HEK293 (cell line): ENCODE results near the gene MFGE8.
A peak's percentile ranks its signal among the peaks of the same experiment; 100 is the strongest.

Experiments used
- CTCF ChIA-PET: fragments of 350-600 bp; formaldehyde crosslinking; extraction: SDS; loops from one replicate; lab custom pipeline; 2021; ENCODE audit warnings: antibody characterized with exemption; lab: Yijun Ruan, JAX
- POLR2A ChIA-PET: fragments of 300-600 bp; formaldehyde crosslinking; extraction: SDS; loops from one replicate; lab custom pipeline; 2020; ENCODE audit warnings: antibody characterized with exemption, inconsistent platforms; lab: Yijun Ruan, JAX
- H3K27ac ChIP-seq: fragments of 200-500 bp; sonication (Bioruptor generic); 2 replicates; pipeline ENCODE4 v1.5.1; 2014; ENCODE audit warnings: low read depth, low read length, control low read depth, inconsistent platforms; ENCODE audit errors: extremely low read depth
- H3K36me3 ChIP-seq, 2 experiments: fragments of 200-500 bp in 1 of 2; sonication (Bioruptor generic) in 1 of 2; 1 replicate in 1 of 2; 2 replicates in 1 of 2; pipeline ENCODE4 v1.5.1; 2014 to 2017; ENCODE audit warnings: inconsistent platforms in 2 of 2, low read length in 2 of 2; ENCODE audit not compliant: control insufficient read depth in 2 of 2, insufficient read depth in 1 of 2
- H3K4me1 ChIP-seq: fragments of 200-500 bp; sonication (Bioruptor generic); 2 replicates; pipeline ENCODE4 v1.5.1; 2014; ENCODE audit warnings: mild to moderate bottlenecking, low read length, inconsistent platforms; ENCODE audit not compliant: control insufficient read depth, insufficient read depth
- H3K4me3 ChIP-seq: 2 replicates; pipeline ENCODE4 v1.5.1; 2011; ENCODE audit warnings: low read depth, mild to moderate bottlenecking, control low read depth, low read length, moderate library complexity
- H3K9me3 ChIP-seq: fragments of 200-500 bp; sonication (Bioruptor generic); 2 replicates; pipeline ENCODE4 v1.5.1; 2014; ENCODE audit warnings: low read depth, low read length, inconsistent platforms; ENCODE audit not compliant: control insufficient read depth, insufficient read depth
- EGR2 ChIP-seq: fragments of 450-650 bp; formaldehyde crosslinking; IDR thresholded peaks from 2 replicates; pipeline ENCODE4 v1.5.1; 2016; ENCODE audit warnings: low read depth, missing biosample characterization, missing genetic modification characterization
- FEZF1 ChIP-seq: fragments of 450-650 bp; formaldehyde crosslinking; IDR thresholded peaks from 2 replicates; pipeline ENCODE4 v1.5.1; 2016; ENCODE audit warnings: missing biosample characterization, missing genetic modification characterization
- GFI1B ChIP-seq: fragments of 450-650 bp; formaldehyde crosslinking; IDR thresholded peaks from 2 replicates; pipeline ENCODE4 v1.5.1; 2016; ENCODE audit warnings: missing biosample characterization, missing genetic modification characterization
- KLF10 ChIP-seq: fragments of 450-650 bp; IDR thresholded peaks from 2 replicates; pipeline ENCODE4 v1.5.1; 2018; ENCODE audit warnings: missing biosample characterization, mild to moderate bottlenecking, missing genetic modification characterization
- KLF9 ChIP-seq: fragments of 450-650 bp; formaldehyde crosslinking; IDR thresholded peaks from 2 replicates; pipeline ENCODE4 v1.5.1; 2016; ENCODE audit warnings: missing biosample characterization, missing genetic modification characterization, low read depth
- MZF1 ChIP-seq: fragments of 450-650 bp; formaldehyde crosslinking; IDR thresholded peaks from 2 replicates; pipeline ENCODE4 v1.5.1; 2017; ENCODE audit warnings: missing biosample characterization, missing genetic modification characterization, borderline replicate concordance
- PRDM10 ChIP-seq: fragments of 450-650 bp; formaldehyde crosslinking; IDR thresholded peaks from 2 replicates; pipeline ENCODE4 v1.5.1; 2016; ENCODE audit warnings: missing biosample characterization, missing genetic modification characterization
- ZBTB20 ChIP-seq: fragments of 450-650 bp; formaldehyde crosslinking; IDR thresholded peaks from 2 replicates; pipeline ENCODE4 v1.5.1; 2016; ENCODE audit warnings: missing biosample characterization, missing genetic modification characterization
- ZBTB48 ChIP-seq: fragments of 450-650 bp; formaldehyde crosslinking; IDR thresholded peaks from 2 replicates; pipeline ENCODE4 v1.5.1; 2016; ENCODE audit warnings: missing biosample characterization, missing genetic modification characterization
- ZFP3 ChIP-seq: fragments of 450-650 bp; formaldehyde crosslinking; IDR thresholded peaks from 2 replicates; pipeline ENCODE4 v1.5.1; 2016; ENCODE audit warnings: low read depth, missing biosample characterization, missing genetic modification characterization
- ZNF112 ChIP-seq: fragments of 450-650 bp; formaldehyde crosslinking; IDR thresholded peaks from 2 replicates; pipeline ENCODE4 v1.5.0; 2017; ENCODE audit warnings: missing biosample characterization, missing genetic modification characterization
- ZNF146 ChIP-seq: fragments of 450-650 bp; formaldehyde crosslinking; IDR thresholded peaks from 2 replicates; pipeline ENCODE4 v1.5.1; 2016; ENCODE audit warnings: missing biosample characterization, missing genetic modification characterization
- ZNF155 ChIP-seq: fragments of 450-650 bp; formaldehyde crosslinking; IDR thresholded peaks from 2 replicates; pipeline ENCODE4 v1.5.1; 2016; ENCODE audit warnings: missing biosample characterization, missing genetic modification characterization
- ZNF16 ChIP-seq: fragments of 450-650 bp; formaldehyde crosslinking; IDR thresholded peaks from 2 replicates; pipeline ENCODE4 v1.5.1; 2016; ENCODE audit warnings: low read depth, missing biosample characterization, missing genetic modification characterization
- ZNF175 ChIP-seq: fragments of 450-650 bp; formaldehyde crosslinking; IDR thresholded peaks from 2 replicates; pipeline ENCODE4 v1.5.1; 2016; ENCODE audit warnings: missing biosample characterization, missing genetic modification characterization
- ZNF24 ChIP-seq: fragments of 450-650 bp; formaldehyde crosslinking; IDR thresholded peaks from 2 replicates; pipeline ENCODE4 v1.5.1; 2016; ENCODE audit warnings: missing biosample characterization, missing genetic modification characterization
- ZNF416 ChIP-seq: fragments of 450-650 bp; formaldehyde crosslinking; IDR thresholded peaks from 2 replicates; pipeline ENCODE4 v1.5.1; 2016; ENCODE audit warnings: missing biosample characterization, missing genetic modification characterization
- ZNF426 ChIP-seq: fragments of 450-650 bp; formaldehyde crosslinking; IDR thresholded peaks from 2 replicates; pipeline ENCODE4 v1.5.1; 2017; ENCODE audit warnings: missing biosample characterization, missing genetic modification characterization, mild to moderate bottlenecking, inconsistent platforms, moderate library complexity
- ZNF514 ChIP-seq: fragments of 450-650 bp; formaldehyde crosslinking; IDR thresholded peaks from 2 replicates; pipeline ENCODE4 v1.5.1; 2016; ENCODE audit warnings: missing biosample characterization, missing genetic modification characterization
- ZNF555 ChIP-seq: fragments of 450-650 bp; formaldehyde crosslinking; conservative IDR thresholded peaks from 2 replicates; pipeline ENCODE4 v1.5.1; 2017; ENCODE audit warnings: missing biosample characterization, mild to moderate bottlenecking, missing genetic modification characterization, inconsistent platforms
- ZNF561 ChIP-seq: fragments of 450-650 bp; IDR thresholded peaks from 2 replicates; pipeline ENCODE4 v1.5.1; 2018; ENCODE audit warnings: missing biosample characterization, missing genetic modification characterization, borderline replicate concordance
- ZNF623 ChIP-seq: fragments of 450-650 bp; formaldehyde crosslinking; IDR thresholded peaks from 2 replicates; pipeline ENCODE4 v1.5.1; 2016; ENCODE audit warnings: missing biosample characterization, missing genetic modification characterization
- ZNF670 ChIP-seq: fragments of 450-650 bp; formaldehyde crosslinking; IDR thresholded peaks from 2 replicates; pipeline ENCODE4 v1.5.1; 2016; ENCODE audit warnings: missing biosample characterization, missing genetic modification characterization, low read depth
- ZNF704 ChIP-seq: fragments of 450-650 bp; formaldehyde crosslinking; IDR thresholded peaks from 2 replicates; pipeline ENCODE4 v1.5.1; 2016; ENCODE audit warnings: missing biosample characterization, missing genetic modification characterization
- ZNF76 ChIP-seq: fragments of 450-650 bp; formaldehyde crosslinking; IDR thresholded peaks from 2 replicates; pipeline ENCODE4; 2016; ENCODE audit warnings: low read depth, missing biosample characterization, missing genetic modification characterization, borderline replicate concordance
- ZNF830 ChIP-seq: fragments of 450-650 bp; IDR thresholded peaks from 2 replicates; pipeline ENCODE4 v1.5.0; 2018; ENCODE audit warnings: missing biosample characterization, missing genetic modification characterization, low read depth, mild to moderate bottlenecking, moderate library complexity
- ZSCAN16 ChIP-seq: fragments of 450-650 bp; formaldehyde crosslinking; IDR thresholded peaks from 2 replicates; pipeline ENCODE4 v1.5.1; 2016; ENCODE audit warnings: missing biosample characterization, missing genetic modification characterization
- ZSCAN4 ChIP-seq: fragments of 450-650 bp; formaldehyde crosslinking; IDR thresholded peaks from 2 replicates; pipeline ENCODE4 v1.5.1; 2017; ENCODE audit warnings: missing biosample characterization, missing genetic modification characterization

Gene MFGE8

GRCh38 chr15:88896333-88897033, 16.7 kb downstream of the MFGE8 start (continued):
- no peak for TF ChIP-seq ZNF830 (tag by site-specific recombination)
- no peak for TF ChIP-seq ZSCAN4 (tag by site-specific recombination)
- no peak for TF ChIP-seq ZNF112 (tag by site-specific recombination)
- TF ChIP-seq ZNF555 (tag by site-specific recombination), result no peak
- 0 out of 2 replicates have a peak, but pooled peaks have one; percentile 31 for TF ChIP-seq ZNF16 (tag by site-specific recombination)
- no peak for TF ChIP-seq ZNF426 (tag by site-specific recombination)
- no peak for TF ChIP-seq KLF9 (tag by site-specific recombination)
- no peak for TF ChIP-seq FEZF1 (tag by site-specific recombination)

GRCh38 chr15:88894819-88895767, 18.1 kb downstream of the MFGE8 start, which contains the start of gene HAPLN3:
Gene HAPLN3 (minus strand): TSS chr15:88895544. CDS start chr15:88887298, 8,246 bp downstream.
- ChIA-PET POLR2A (interaction anchor here (0.6 to 1.7 kb wide), 6 partner anchors 10 to 325 kb away, joined by 3 to 5 read pairs (median 3); no protein-coding TSS in a partner anchor), CTCF (interaction anchor here (0.5 to 4.7 kb wide), 14 partner anchors 9 to 283 kb away, joined by 3 to 21 read pairs (median 4); no protein-coding TSS in a partner anchor)
- peaks cover 0 to 8% of the 10 kb centered on the region in 2 experiments; a peak in 2 of 3 replicates for H3K36me3 ChIP-seq
- peak within 1 kb of the TSS; percentile 45 for H3K4me3 ChIP-seq
- H3K27ac ChIP-seq, result peak within 1 kb of the TSS; percentile 37; the same call in 1 of the 2 replicates
- no peaks in the 10 kb centered on the region for H3K9me3 ChIP-seq
- peaks cover 15% of the 10 kb centered on the region for H3K4me1 ChIP-seq
- TF ChIP-seq ZNF24 (no peak), ZNF146 (no peak), MZF1 (tag by site-specific recombination) (no peak), ZBTB48 (tag by site-specific recombination) (peak; percentile 80; the same call in 1 of the 2 replicates), PRDM10 (peak; percentile 48), ZSCAN16 (tag by site-specific recombination) (no peak), ZNF155 (tag by site-specific recombination) (no peak), ZNF623 (tag by site-specific recombination) (no peak), ZNF416 (tag by site-specific recombination) (no peak), ZNF670 (no peak), ZNF76 (tag by site-specific recombination) (no peak), GFI1B (tag by site-specific recombination) (no peak), ZNF561 (tag by site-specific recombination) (no peak; the same call in none of the 2 replicates), EGR2 (tag by site-specific recombination) (no peak), ZNF704 (tag by site-specific recombination) (no peak), ZNF514 (tag by site-specific recombination) (no peak), KLF10 (tag by site-specific recombination) (no peak), ZFP3 (tag by site-specific recombination) (no peak), ZBTB20 (tag by site-specific recombination) (peak; percentile 97), ZNF175 (tag by site-specific recombination) (no peak)
